IMR-90 (cell line): Measurements from ENCODE around the gene COL27A1. TPM values are rescaled to one million over a fixed set of nuclear protein-coding genes. Genes with fewer than 3 reads are reported as not detected.

ENCODE experiments used
- ATAC-seq: fragments of 200-7000 bp; cut with Tn5 transposase; 2 replicates; pipeline ENCODE4 v1.9.1; 2020; ENCODE audit warnings: low read depth, mild to moderate bottlenecking, moderate library complexity
- BruUV-seq: library from RNA; stranded (reverse); fragments of 400-500 nt; replicated peaks from 2 replicates; lab custom pipeline; 2021; lab: Mats Ljungman, UMichigan
- CTCF ChIA-PET: fragments of 300-600 bp; formaldehyde crosslinking; extraction: SDS; loops from one replicate; lab custom pipeline; 2021; ENCODE audit warnings: antibody characterized with exemption; lab: Yijun Ruan, JAX
- POLR2A ChIA-PET: fragments of 300-600 bp; sonication (Branson Sonifier 250); formaldehyde crosslinking; loops from one replicate; lab custom pipeline; 2022; ENCODE audit warnings: antibody characterized with exemption; ENCODE audit not compliant: unreplicated experiment; lab: Charles Lee
- DNase-seq: peaks from one replicate; pipeline ENCODE4 v3.0.0; 2013
- H2AFZ ChIP-seq: replicated peaks from 2 replicates; pipeline ENCODE3; 2013; ENCODE audit warnings: low read length, mild to moderate bottlenecking; ENCODE audit not compliant: poor library complexity
- H2AK5ac ChIP-seq: 2 replicates; pipeline ENCODE4 v1.6.1; 2013; ENCODE audit warnings: low read depth, low read length, inconsistent platforms
- H2AK9ac ChIP-seq: replicated peaks from 2 replicates; pipeline ENCODE3; 2013; ENCODE audit warnings: mild to moderate bottlenecking, low read depth, low read length, moderate library complexity; ENCODE audit not compliant: poor library complexity
- H2BK120ac ChIP-seq: 2 replicates; pipeline ENCODE4 v1.6.1; 2013; ENCODE audit warnings: low read depth, low read length, inconsistent platforms
- H2BK15ac ChIP-seq: 3 replicates; pipeline ENCODE4 v1.6.1; 2013; ENCODE audit warnings: low read depth, low read length, inconsistent platforms
- H2BK20ac ChIP-seq: 2 replicates; pipeline ENCODE4 v1.6.1; 2013; ENCODE audit warnings: low read depth, mild to moderate bottlenecking, inconsistent platforms, low read length, moderate library complexity
- H2BK5ac ChIP-seq: 2 replicates; pipeline ENCODE4 v1.6.1; 2013; ENCODE audit warnings: mild to moderate bottlenecking, low read depth, low read length, inconsistent platforms; ENCODE audit not compliant: poor library complexity, severe bottlenecking
- H3K14ac ChIP-seq: replicated peaks from 2 replicates; pipeline ENCODE4 v1.6.1; 2013; ENCODE audit warnings: low read depth, low read length, inconsistent platforms
- H3K18ac ChIP-seq: 2 replicates; pipeline ENCODE4 v1.6.1; 2013; ENCODE audit warnings: low read depth, low read length, control low read depth
- H3K23ac ChIP-seq: 2 replicates; pipeline ENCODE4 v1.6.1; 2013; ENCODE audit warnings: low read depth, low read length, inconsistent platforms
- H3K27ac ChIP-seq: 2 replicates; pipeline ENCODE4 v1.5.1; 2013; ENCODE audit warnings: mild to moderate bottlenecking, control low read depth, low read length; ENCODE audit not compliant: insufficient read depth
- H3K27me3 ChIP-seq: 2 replicates; pipeline ENCODE4 v1.6.1; 2013; ENCODE audit warnings: low read length; ENCODE audit not compliant: control insufficient read depth, insufficient read depth
- H3K36me3 ChIP-seq: 2 replicates; pipeline ENCODE4 v1.6.1; 2013; ENCODE audit warnings: low read length, mixed read lengths; ENCODE audit not compliant: control insufficient read depth, insufficient read depth
- H3K4ac ChIP-seq: 2 replicates; pipeline ENCODE4 v1.6.1; 2013; ENCODE audit warnings: low read depth, low read length, inconsistent platforms
- H3K4me1 ChIP-seq: 2 replicates; pipeline ENCODE4 v1.6.1; 2013; ENCODE audit warnings: low read length, mixed read lengths; ENCODE audit not compliant: control insufficient read depth, insufficient read depth
- H3K4me2 ChIP-seq: 2 replicates; pipeline ENCODE4 v1.6.1; 2013; ENCODE audit warnings: low read depth, mild to moderate bottlenecking, control low read depth, low read length, moderate library complexity
- H3K4me3 ChIP-seq: 2 replicates; pipeline ENCODE4 v1.5.1; 2013; ENCODE audit warnings: low read depth, mild to moderate bottlenecking, control low read depth, low read length, moderate library complexity; ENCODE audit not compliant: insufficient read depth
- H3K56ac ChIP-seq: 2 replicates; pipeline ENCODE4 v1.6.1; 2013; ENCODE audit warnings: low read length, inconsistent platforms; ENCODE audit not compliant: insufficient read depth; ENCODE audit errors: extremely low read depth
- H3K79me1 ChIP-seq, 2 experiments: 2 replicates each; pipeline ENCODE4 v1.6.1; 2013; ENCODE audit warnings: low read length in 2 of 2, inconsistent platforms in 1 of 2, low read depth in 1 of 2
- H3K9ac ChIP-seq: 2 replicates; pipeline ENCODE4 v1.6.1; 2013; ENCODE audit warnings: low read depth, low read length, control low read depth
- H3K9me1 ChIP-seq: 2 replicates; pipeline ENCODE4 v1.6.1; 2013; ENCODE audit warnings: low read length, inconsistent platforms; ENCODE audit not compliant: insufficient read depth
- H3K9me3 ChIP-seq: 2 replicates; pipeline ENCODE4 v1.6.1; 2013; ENCODE audit warnings: low read length; ENCODE audit not compliant: control insufficient read depth, insufficient read depth
- H4K20me1 ChIP-seq: 2 replicates; pipeline ENCODE4 v1.6.1; 2013; ENCODE audit warnings: low read length, inconsistent platforms; ENCODE audit not compliant: insufficient read depth
- H4K5ac ChIP-seq: 2 replicates; pipeline ENCODE4 v1.6.1; 2013; ENCODE audit warnings: mild to moderate bottlenecking, low read depth, low read length, control low read depth
- H4K8ac ChIP-seq, 2 experiments: 2 replicates each; pipeline ENCODE4 v1.6.1; 2013; ENCODE audit warnings: low read depth in 2 of 2, low read length in 2 of 2, control low read depth in 1 of 2, inconsistent platforms in 1 of 2
- H4K91ac ChIP-seq: 2 replicates; pipeline ENCODE4 v1.6.1; 2013; ENCODE audit warnings: low read depth, low read length, inconsistent platforms; ENCODE audit not compliant: insufficient read depth
- CTCF ChIP-seq: conservative IDR thresholded peaks from 2 replicates; pipeline ENCODE4 v1.5.1; 2012; ENCODE audit warnings: mild to moderate bottlenecking, low read depth, low read length, improper control_type of control experiment
- MAZ ChIP-seq: IDR thresholded peaks from 2 replicates; pipeline ENCODE4 v1.6.1; 2012; ENCODE audit warnings: low read depth, mild to moderate bottlenecking, low read length, improper control_type of control experiment, moderate library complexity, borderline replicate concordance
- NFE2L2 ChIP-seq: fragments of 150-350 bp; IDR thresholded peaks from 2 replicates; pipeline ENCODE4 v1.6.1; 2016; ENCODE audit warnings: low read depth, mild to moderate bottlenecking, low read length
- USF2 ChIP-seq: fragments of 150-350 bp; IDR thresholded peaks from 2 replicates; pipeline ENCODE4 v1.6.1; 2017; ENCODE audit warnings: mild to moderate bottlenecking, antibody characterized with exemption, low read length, low read depth
- WGBS, 2 experiments: methylation state at CpG; one replicate each; pipeline versions ENCODE4 v1.1.5 to v1.1.7; 2013; ENCODE audit warnings: missing lambda C conversion rate in 2 of 2; ENCODE audit not compliant: insufficient read length in 1 of 2; ENCODE audit errors: extremely low coverage in 2 of 2; 5-methylcytosine and 5-hydroxymethylcytosine counted together
- dilution Hi-C: fragments of 300-500 bp; cut with HindIII; formaldehyde crosslinking; loops from one replicate; pipeline ENCODE4 v1.14.3; 2018; ENCODE audit warnings: low sequenced_read_pairs; ENCODE audit not compliant: unreplicated experiment
- in situ Hi-C: fragments of 300-500 bp; cut with MboI; formaldehyde crosslinking; loops from 3 replicates; pipeline ENCODE4 v1.14.3; 2019; ENCODE audit warnings: low sequenced_read_pairs, inconsistent platforms, mixed read lengths
- intact Hi-C: fragments of 100-400 bp; cut with micrococcal nuclease; formaldehyde crosslinking; loops from 2 replicates; pipeline ENCODE4 v1.10.0; 2022
- polyA plus RNA-seq, 3 experiments: library from polyadenylated mRNA; depleted of rRNA; stranded (reverse); fragments of >200 nt; gene quantifications; 2 replicates each; pipeline ENCODE4 v1.2.3, GENCODE V29; 2012; ENCODE audit warnings: low replicate concordance in 1 of 3
- total RNA-seq: library from RNA; depleted of rRNA; stranded (reverse); fragments of >200 nt; gene quantifications from 2 replicates; pipeline ENCODE4 v1.2.3, GENCODE V29; 2012

Gene COL27A1
- total and polyA plus RNA-seq, 2 of the 4 experiments (the other 2 are of a cell fraction), result 3.2 to 18.3 TPM

- Histone ChIP-seq H3K27me3 (peaks cover 52% of the 10 kb centered on the region), H4K91ac (no peak overlapping the region), H4K5ac (no peak overlapping the region), H3K56ac (no peak overlapping the region), H3K4me2 (no peak overlapping the region), H3K9ac (no peak overlapping the region), H3K4ac (no peak overlapping the region), H3K23ac (no peak overlapping the region), H3K9me1 (no peaks in the 10 kb centered on the region; the same call in 1 of the 2 replicates), H4K20me1 (no peaks in the 10 kb centered on the region; the same call in 1 of the 2 replicates), H3K36me3 (no peaks in the 10 kb centered on the region), H2BK5ac (no peak overlapping the region), H2AK5ac (no peak overlapping the region), H4K8ac (no peak overlapping the region), H2AK9ac (no peak overlapping the region), H2AFZ (peak overlapping the region; percentile 51), H3K4me1 (peaks cover 3% of the 10 kb centered on the region; the same call in 1 of the 2 replicates), H3K9me3 (0 out of 2 replicates have a peak, but pooled peaks cover 2% of the 10 kb centered on the region), H2BK20ac (no peak overlapping the region), H3K27ac (no peak overlapping the region), H3K79me1 (no peaks in the 10 kb centered on the region), H2BK120ac (no peak overlapping the region), H2BK15ac (no peak overlapping the region), H3K4me3 (no peak overlapping the region), H3K18ac (no peak overlapping the region), H3K14ac (no peak overlapping the region)
- in situ Hi-C loops (no loop called here), dilution Hi-C loops (no loop called here), intact Hi-C loops (no loop called here)
- ChIA-PET CTCF (no interaction called here), POLR2A (no interaction called here)
- ATAC-seq, result no peak
- no peak for DNase-seq
- WGBS, 2 experiments, result 33% methylated on average over 1 of the region's 12 CpGs; no CpG with 5 or more reads in 1 of the 2 experiments
- TF ChIP-seq CTCF, result no peak
- no peak for TF ChIP-seq USF2
- TF ChIP-seq MAZ, result no peak
- TF ChIP-seq NFE2L2, result no peak
- no TSS peak for BruUV-seq
Measured at GRCh38 chr9:114116126-114116747, 39.1 kb upstream of the COL27A1 start.
